Tibial nerve (tissue), 4 donors: ENCODE data around the gene AADACL3. TPM values are rescaled to one million over a fixed set of nuclear protein-coding genes. Genes with fewer than 3 reads are reported as not detected.

Source experiments
- DNase-seq, 2 donors: peaks; one replicate each; pipeline ENCODE4 v3.0.0-alpha.2; 2019; ENCODE audit warnings: low spot score in 2 of 2
- H3K27ac ChIP-seq, 4 donors: fragments of 200-600 bp; sonication (generic) in 3 of 4; one replicate each; pipeline ENCODE4 v1.5.1; 2017 to 2019; ENCODE audit warnings: mild to moderate bottlenecking in 1 of 4
- H3K27me3 ChIP-seq, 2 donors: fragments of 200-600 bp; sonication (generic) in 1 of 2; one replicate each; pipeline versions ENCODE4 v1.5.1 to v1.6.0; 2017 to 2019
- H3K36me3 ChIP-seq, 3 donors: fragments of 200-600 bp; sonication (generic); one replicate each; pipeline ENCODE4 v1.5.1; 2018 to 2019
- H3K4me1 ChIP-seq, 4 donors: fragments of 200-600 bp; sonication (generic) in 3 of 4; one replicate each; pipeline ENCODE4 v1.5.1; 2017 to 2019
- H3K4me3 ChIP-seq, 4 donors: fragments of 200-600 bp; sonication (generic) in 3 of 4; one replicate each; pipeline ENCODE4 v1.5.1; 2017 to 2019; ENCODE audit warnings: mild to moderate bottlenecking in 1 of 4, moderate library complexity in 1 of 4
- H3K9me3 ChIP-seq, 4 donors: fragments of 200-600 bp; sonication (generic) in 3 of 4; one replicate each; pipeline ENCODE4 v1.5.1; 2017 to 2019
- CTCF ChIP-seq, 5 experiments: fragments of 200-600 bp in 3 of 5; fragments of 450-650 bp in 2 of 5; sonication (generic) in 3 of 5; IDR thresholded peaks; one replicate each; pipeline ENCODE4 v1.5.1; 2016 to 2019; ENCODE audit warnings: antibody characterized with exemption in 5 of 5, mild to moderate bottlenecking in 3 of 5, moderate library complexity in 2 of 5
- EP300 ChIP-seq, 2 donors: sonication (generic); formaldehyde crosslinking; IDR thresholded peaks; one replicate each; pipeline ENCODE4 v1.6.1; 2017; ENCODE audit warnings: antibody characterized with exemption in 2 of 2, mild to moderate bottlenecking in 1 of 2
- POLR2A ChIP-seq, 2 donors: fragments of 450-650 bp; IDR thresholded peaks; one replicate each; pipeline ENCODE4 v1.6.1; 2017; ENCODE audit warnings: antibody characterized with exemption in 2 of 2, mild to moderate bottlenecking in 2 of 2, moderate library complexity in 2 of 2
- WGBS, 2 donors: methylation state at CpG; one replicate each; pipeline ENCODE4 v1.1.5; 2018; 5-methylcytosine and 5-hydroxymethylcytosine counted together
- total RNA-seq, 4 donors: library from RNA; depleted of rRNA; stranded (reverse); fragments of >200 nt; gene quantifications; one replicate each; pipeline ENCODE4 v1.1.0, GENCODE V29; 2016

AADACL3 gene
- total RNA-seq, 4 donors from 2014 or later: not detected

GRCh38 chr1:12757836-12758235, 41.9 kb downstream of the AADACL3 start:
- Histone ChIP-seq H3K4me1 (no peaks in the 10 kb centered on the region), H3K27ac (no peak overlapping the region), H3K9me3 (no peaks in the 10 kb centered on the region), H3K36me3 (no peaks in the 10 kb centered on the region), H3K27me3 (no peaks in the 10 kb centered on the region), H3K4me3 (no peak overlapping the region)
- no peak for DNase-seq
- TF ChIP-seq EP300 (IDR thresholded peaks at IDR 0.05) (no peak), CTCF (IDR thresholded peaks at IDR 0.05) (no peak), POLR2A (IDR thresholded peaks at IDR 0.05) (no peak)
- 72 to 76% methylated on average over 6 of the region's 6 CpGs for WGBS, 2 donors

- no peaks in the 10 kb centered on the region for H3K9me3 ChIP-seq
- no peaks in the 10 kb centered on the region for H3K36me3 ChIP-seq
- no peak overlapping the region for H3K4me3 ChIP-seq
- TF ChIP-seq CTCF (IDR thresholded peaks at IDR 0.05) (no peak), POLR2A (IDR thresholded peaks at IDR 0.05) (no peak), EP300 (IDR thresholded peaks at IDR 0.05) (no peak)
- H3K27ac ChIP-seq: no peak overlapping the region
- no peaks in the 10 kb centered on the region for H3K27me3 ChIP-seq
- H3K4me1 ChIP-seq: no peaks in the 10 kb centered on the region
- no peak for DNase-seq
- 74 to 75% methylated on average over 5 to 7 of the region's 7 CpGs for WGBS, 2 donors
These were observed 44.4 kb downstream of the AADACL3 start for GRCh38 chr1:12760256-12760795.

DNA sequence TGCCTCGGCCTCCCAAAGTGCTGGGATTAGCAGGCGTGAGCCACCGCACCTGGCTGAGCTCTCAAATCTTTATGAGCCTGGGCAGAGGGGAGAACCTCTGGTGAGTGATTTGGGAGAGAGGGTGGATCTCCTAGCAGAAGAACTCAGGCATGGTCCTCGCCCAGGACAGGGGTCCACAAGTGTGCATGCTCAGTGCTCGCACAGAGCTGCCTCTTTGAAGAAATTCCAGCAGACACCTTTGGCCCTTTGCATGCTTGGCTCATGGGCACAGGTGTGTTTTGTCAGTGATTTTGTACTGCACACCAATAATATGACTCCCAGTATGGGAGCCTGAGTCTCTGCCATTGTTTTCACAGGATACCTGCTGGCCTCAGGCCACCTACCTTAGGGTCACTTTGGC, 45.9 kb downstream of the AADACL3 start:
- H3K4me3 ChIP-seq: no peak overlapping the region
- H3K4me1 ChIP-seq: no peaks in the 10 kb centered on the region
- no peak overlapping the region for H3K27ac ChIP-seq
- H3K36me3 ChIP-seq: no peaks in the 10 kb centered on the region
- no peak for DNase-seq
- H3K9me3 ChIP-seq: no peaks in the 10 kb centered on the region
- 76 to 91% methylated on average over 5 of the region's 5 CpGs for WGBS, 2 donors
- no peaks in the 10 kb centered on the region for H3K27me3 ChIP-seq
- TF ChIP-seq CTCF (IDR thresholded peaks at IDR 0.05): no peak
- no peak for TF ChIP-seq EP300 (IDR thresholded peaks at IDR 0.05)
- no peak for TF ChIP-seq POLR2A (IDR thresholded peaks at IDR 0.05)

GRCh38 chr1:12762766-12763165, 46.9 kb downstream of the AADACL3 start:
- Histone ChIP-seq H3K36me3 (no peaks in the 10 kb centered on the region), H3K27ac (no peak overlapping the region), H3K4me1 (no peaks in the 10 kb centered on the region), H3K4me3 (no peak overlapping the region), H3K27me3 (no peaks in the 10 kb centered on the region), H3K9me3 (no peaks in the 10 kb centered on the region)
- TF ChIP-seq EP300 (IDR thresholded peaks at IDR 0.05): no peak
- TF ChIP-seq CTCF (IDR thresholded peaks at IDR 0.05): no peak
- 78 to 80% methylated on average over 7 of the region's 7 CpGs for WGBS, 2 donors
- no peak for DNase-seq

GRCh38 chr1:12763479-12763878, 47.6 kb downstream of the AADACL3 start:
- TF ChIP-seq POLR2A (IDR thresholded peaks at IDR 0.05) (no peak), CTCF (IDR thresholded peaks at IDR 0.05) (no peak), EP300 (IDR thresholded peaks at IDR 0.05) (no peak)
- 72 to 75% methylated on average over 4 of the region's 4 CpGs for WGBS, 2 donors
- Histone ChIP-seq H3K27me3 (no peaks in the 10 kb centered on the region), H3K9me3 (no peaks in the 10 kb centered on the region), H3K4me1 (no peaks in the 10 kb centered on the region), H3K4me3 (no peak overlapping the region), H3K27ac (no peak overlapping the region), H3K36me3 (no peaks in the 10 kb centered on the region)
- DNase-seq: no peak
